Colonic mucosa (tissue), 4 donors: ENCODE measurements around the gene TMEM272. TPM values are rescaled to one million over a fixed set of nuclear protein-coding genes. Genes with fewer than 3 reads are reported as not detected.

Experiments
- DNase-seq: peaks from one replicate; pipeline ENCODE4 v3.0.0-alpha.2; 2020
- H3K27ac ChIP-seq: fragments of 200-600 bp; one replicate; pipeline ENCODE4 v1.8.0; 2021
- H3K27me3 ChIP-seq: fragments of 200-600 bp; one replicate; pipeline ENCODE4 v1.8.0; 2021
- H3K36me3 ChIP-seq: fragments of 200-600 bp; one replicate; pipeline ENCODE4 v1.8.0; 2021
- H3K4me1 ChIP-seq: fragments of 200-600 bp; one replicate; pipeline ENCODE4 v1.8.0; 2021; ENCODE audit warnings: mild to moderate bottlenecking
- H3K4me3 ChIP-seq: fragments of 200-600 bp; one replicate; pipeline ENCODE4 v1.8.0; 2021
- H3K9ac ChIP-seq, 2 donors: one replicate each; pipeline ENCODE4 v1.7.0; 2013; ENCODE audit warnings: control low read depth in 2 of 2, low read depth in 2 of 2, low read length in 2 of 2
- H3K9me3 ChIP-seq: fragments of 200-600 bp; one replicate; pipeline ENCODE4 v1.8.0; 2021
- intact Hi-C: fragments of 100-400 bp; cut with DNase I; formaldehyde crosslinking; loops from one replicate; pipeline ENCODE4 v1.14.1; 2022
- total RNA-seq, 2 donors: library from RNA; stranded (reverse); fragmentation: NEBNext Ultra II Directional in 1 of 2; extraction: Animal tissue kit (Norgen Biotek cat#: 25700) in 1 of 2; gene quantifications; one replicate each; pipeline ENCODE4 v1.2.1, GENCODE V29; 2021
- TF ChIP-seq, protein P1 (sequence below): fragments of 200-600 bp; IDR thresholded peaks from one replicate; pipeline ENCODE4 v1.8.0; 2022; ENCODE audit warnings: antibody characterized with exemption, mild to moderate bottlenecking
- donor health status: healthy.
- donor health status: DM: no; HTN: no; CAD: no.
- donor health status: DM: no; HTN: no; CAD: no.

TMEM272 gene
- total RNA-seq, 2 donors from 2014 or later, result 0.12 TPM; not detected in 1

DNA sequence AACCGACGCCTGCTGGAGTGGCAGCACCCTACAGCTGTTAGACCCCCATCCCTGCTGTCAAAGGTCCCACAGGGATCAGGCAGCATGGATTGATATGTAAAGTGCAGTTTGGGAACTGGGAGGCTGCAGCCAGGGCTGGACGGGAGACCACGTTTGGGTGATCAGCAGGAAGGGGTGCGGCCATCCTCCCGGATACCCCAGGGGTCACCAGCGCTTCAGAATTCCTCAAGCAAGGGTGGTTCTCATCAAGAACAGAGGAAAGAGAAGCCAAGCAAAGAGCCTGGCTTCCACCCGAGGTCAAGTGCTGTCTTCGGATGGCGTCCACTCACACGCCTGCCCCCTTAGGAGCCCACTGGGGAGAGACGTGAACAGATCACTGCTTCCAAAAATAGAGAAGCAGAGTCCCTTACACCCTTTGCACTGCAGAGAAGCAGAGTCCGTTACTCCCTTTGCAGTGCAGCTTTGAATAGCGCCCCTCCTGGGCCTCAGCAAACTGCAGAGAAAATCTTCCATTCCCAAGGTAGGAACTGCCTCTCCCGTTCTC, 76.5 kb downstream of the TMEM272 start:
- Histone ChIP-seq H3K4me3 (no peak overlapping the region), H3K4me1 (peaks cover 6% of the 10 kb centered on the region), H3K36me3 (no peaks in the 10 kb centered on the region), H3K27ac (no peak overlapping the region), H3K9ac (no peak overlapping the region), H3K27me3 (no peaks in the 10 kb centered on the region), H3K9me3 (no peaks in the 10 kb centered on the region)
- intact Hi-C loops, result no loop called here
- DNase-seq, result no peak
- TF ChIP-seq, protein P1, sequence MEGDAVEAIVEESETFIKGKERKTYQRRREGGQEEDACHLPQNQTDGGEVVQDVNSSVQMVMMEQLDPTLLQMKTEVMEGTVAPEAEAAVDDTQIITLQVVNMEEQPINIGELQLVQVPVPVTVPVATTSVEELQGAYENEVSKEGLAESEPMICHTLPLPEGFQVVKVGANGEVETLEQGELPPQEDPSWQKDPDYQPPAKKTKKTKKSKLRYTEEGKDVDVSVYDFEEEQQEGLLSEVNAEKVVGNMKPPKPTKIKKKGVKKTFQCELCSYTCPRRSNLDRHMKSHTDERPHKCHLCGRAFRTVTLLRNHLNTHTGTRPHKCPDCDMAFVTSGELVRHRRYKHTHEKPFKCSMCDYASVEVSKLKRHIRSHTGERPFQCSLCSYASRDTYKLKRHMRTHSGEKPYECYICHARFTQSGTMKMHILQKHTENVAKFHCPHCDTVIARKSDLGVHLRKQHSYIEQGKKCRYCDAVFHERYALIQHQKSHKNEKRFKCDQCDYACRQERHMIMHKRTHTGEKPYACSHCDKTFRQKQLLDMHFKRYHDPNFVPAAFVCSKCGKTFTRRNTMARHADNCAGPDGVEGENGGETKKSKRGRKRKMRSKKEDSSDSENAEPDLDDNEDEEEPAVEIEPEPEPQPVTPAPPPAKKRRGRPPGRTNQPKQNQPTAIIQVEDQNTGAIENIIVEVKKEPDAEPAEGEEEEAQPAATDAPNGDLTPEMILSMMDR, result no peak

GRCh38 chr13:51767100-51767499, 77.9 kb downstream of the TMEM272 start:
- Histone ChIP-seq H3K4me3 (no peak overlapping the region), H3K4me1 (peaks cover 6% of the 10 kb centered on the region), H3K9me3 (no peaks in the 10 kb centered on the region), H3K27me3 (no peaks in the 10 kb centered on the region), H3K36me3 (no peaks in the 10 kb centered on the region), H3K9ac (no peak overlapping the region), H3K27ac (no peak overlapping the region)
- DNase-seq, result no peak
- TF ChIP-seq, protein P1, result no peak
- intact Hi-C loops, result no loop called here

GRCh38 chr13:51765142-51765515, 79.8 kb downstream of the TMEM272 start:
- Histone ChIP-seq H3K4me1 (peaks cover 6% of the 10 kb centered on the region), H3K4me3 (no peak overlapping the region), H3K27ac (peak overlapping the region; percentile 44), H3K27me3 (no peaks in the 10 kb centered on the region), H3K36me3 (no peaks in the 10 kb centered on the region), H3K9ac (peak overlapping the region in 1 of 2 donors; percentile 36), H3K9me3 (no peaks in the 10 kb centered on the region)
- DNase-seq, result no peak
- intact Hi-C loops, result no loop called here
- TF ChIP-seq, protein P1, result no peak

GRCh38 chr13:51764184-51765141, 80.5 kb downstream of the TMEM272 start:
- Histone ChIP-seq H3K36me3 (no peaks in the 10 kb centered on the region), H3K4me1 (peaks cover 6% of the 10 kb centered on the region), H3K27me3 (no peaks in the 10 kb centered on the region), H3K4me3 (no peak overlapping the region), H3K9ac (peak overlapping the region in 1 of 2 donors; percentile 36), H3K9me3 (no peaks in the 10 kb centered on the region), H3K27ac (peak overlapping the region; percentile 44)
- peak; percentile 50 for DNase-seq
- TF ChIP-seq, protein P1, result no peak
- intact Hi-C loops, result no loop called here

DNA sequence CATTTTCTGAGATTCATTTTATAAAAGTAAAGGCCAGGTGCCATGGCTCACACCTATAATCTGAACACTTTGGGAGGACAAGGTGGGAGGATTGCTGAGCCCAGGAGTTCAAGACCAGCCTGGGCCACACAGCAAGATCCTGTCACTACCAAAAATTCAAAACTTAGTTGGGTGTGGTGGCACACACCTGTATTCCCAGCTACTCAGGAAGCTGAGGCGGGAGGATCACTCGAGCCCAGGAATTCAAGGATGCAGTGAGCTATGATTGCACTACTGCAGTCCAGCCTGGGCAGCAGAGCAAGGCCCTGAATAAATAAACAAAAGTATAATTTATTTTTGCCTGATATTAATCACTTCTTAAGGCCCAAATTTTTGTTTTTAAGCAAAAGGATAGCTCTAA, 81.5 kb downstream of the TMEM272 start:
- no peak for DNase-seq
- Histone ChIP-seq H3K9me3 (no peaks in the 10 kb centered on the region), H3K4me1 (peaks cover 6% of the 10 kb centered on the region), H3K27ac (no peak overlapping the region), H3K9ac (no peak overlapping the region), H3K4me3 (no peak overlapping the region), H3K27me3 (no peaks in the 10 kb centered on the region), H3K36me3 (no peaks in the 10 kb centered on the region)
- intact Hi-C loops, result no loop called here
- TF ChIP-seq, protein P1, result no peak

Other genes starting within 250 kb of the TMEM272 start
- 10 to 100 TPM in 1 of 2 donors, 1 to 10 TPM in 1; 6.6 to 12.4 TPM for gene DHRS12, start 41.0 kb downstream of the TMEM272 start, total RNA-seq
- not detected for gene CCDC70, start 16.8 kb upstream of the TMEM272 start, total RNA-seq
- 10 to 100 TPM; 14.0 to 18.8 TPM for gene ATP7B, start 166.3 kb upstream of the TMEM272 start, total RNA-seq
- gene ALG11, start 167.2 kb upstream of the TMEM272 start, total RNA-seq, result 10 to 100 TPM; 32.4 to 45.0 TPM
- gene UTP14C, start 179.5 kb upstream of the TMEM272 start, total RNA-seq, result 10 to 100 TPM; 16.3 to 18.8 TPM